GM18858 (cell line): ENCODE measurements around the gene MRPL23.

Source experiments
- ATAC-seq: cut with Tn5 transposase; IDR thresholded peaks from one replicate; pipeline ENCODE4 v1.9.1; 2021; ENCODE audit not compliant: unreplicated experiment

The MRPL23 gene

DNA sequence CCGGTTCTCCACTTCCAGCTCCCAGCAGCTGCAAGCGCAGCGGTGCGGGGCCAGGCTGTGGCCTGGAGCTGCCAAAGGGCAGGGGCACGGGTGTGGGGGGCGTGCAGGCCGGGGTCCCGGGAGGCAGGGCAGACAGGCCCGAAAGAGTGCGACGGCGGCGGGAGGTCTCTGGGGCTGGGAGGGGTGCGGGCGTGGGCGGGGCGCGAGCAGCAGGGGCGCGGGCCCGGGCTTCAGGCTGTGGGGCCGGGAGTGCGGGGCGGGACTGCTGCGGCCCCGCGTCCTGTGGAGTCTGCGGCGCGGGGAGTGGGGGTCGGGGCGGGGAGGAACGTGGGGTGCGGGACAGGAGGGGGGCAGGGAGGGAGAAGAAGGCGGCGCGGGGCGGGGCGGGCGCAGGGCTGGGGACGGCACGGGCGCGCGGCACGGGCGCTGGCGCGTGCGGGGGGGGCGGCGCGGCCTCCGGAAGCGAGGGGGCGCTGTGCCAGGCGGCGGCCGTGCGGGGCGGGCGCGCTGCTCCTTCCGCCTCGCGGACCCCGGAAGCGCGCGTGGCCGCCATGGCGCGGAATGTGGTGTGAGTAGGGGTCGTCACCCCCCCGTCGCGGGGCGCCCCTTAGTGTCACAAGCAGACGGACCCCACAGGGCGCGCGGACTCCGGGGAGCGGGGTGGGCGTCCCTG, at the start of gene MRPL23:
TSS of gene MRPL23 (plus strand) at position 521 of the 673 bp plus-strand sequence. CDS start at position 552, 31 bp downstream.
- ATAC-seq, result no peak

DNA sequence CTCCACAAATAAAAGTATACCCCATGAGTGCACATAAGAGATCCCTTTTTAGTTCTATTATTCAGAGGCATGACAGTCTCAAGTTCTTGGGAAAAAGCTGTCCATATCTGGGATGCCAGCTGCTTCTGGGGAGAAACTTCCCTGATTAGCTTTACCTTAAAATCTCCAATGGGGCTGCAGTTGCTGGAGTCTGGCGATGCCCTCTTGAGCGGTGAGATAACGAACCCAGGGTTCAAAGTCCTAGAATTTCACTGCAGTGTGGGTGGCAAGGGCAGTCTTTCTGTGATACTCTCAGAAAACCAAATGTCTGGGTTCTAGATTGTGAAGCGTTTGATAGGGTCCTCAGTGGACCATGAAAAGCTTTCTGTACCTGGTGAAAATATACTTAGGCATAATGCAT, 48.0 kb upstream of the MRPL23 start:
- ATAC-seq, result no peak

DNA sequence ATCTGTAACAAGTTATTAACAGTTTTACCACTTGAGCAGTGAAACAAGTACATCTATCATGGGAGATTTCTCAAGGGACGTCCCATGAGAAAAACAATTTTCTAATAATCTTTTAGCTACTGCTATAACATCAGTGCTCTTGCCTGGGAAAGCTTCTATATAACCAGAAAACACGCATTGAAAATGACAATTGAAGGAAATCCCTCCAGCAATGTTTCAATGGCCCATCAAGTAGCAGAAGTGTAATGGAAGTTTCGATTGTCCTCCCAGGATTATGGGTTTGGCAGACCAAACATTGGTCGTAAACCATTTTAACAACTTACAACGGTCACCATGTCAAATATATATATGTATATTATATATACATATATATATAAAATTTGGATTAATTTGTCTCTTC, 47.4 kb upstream of the MRPL23 start:
- no peak for ATAC-seq

DNA sequence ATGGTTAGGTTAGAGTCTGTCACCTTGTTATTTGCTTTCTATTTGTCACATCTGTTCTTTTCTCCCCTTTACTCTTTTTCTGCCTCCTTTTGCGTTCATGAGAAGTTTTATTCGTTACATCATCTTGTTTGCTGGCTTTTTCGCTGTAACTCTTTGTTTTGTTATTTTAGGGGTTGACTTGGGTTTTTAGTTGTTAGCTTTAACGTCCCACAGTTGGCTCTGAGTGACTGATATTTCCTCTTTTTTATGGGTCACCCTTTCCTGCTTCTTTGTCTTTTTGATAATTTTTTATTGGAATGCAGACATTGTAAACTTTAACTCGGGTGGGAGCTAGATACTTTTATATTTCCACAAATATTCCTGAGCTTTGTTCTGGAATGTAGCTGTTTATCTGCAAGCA, 41.0 kb upstream of the MRPL23 start:
- no peak for ATAC-seq

DNA sequence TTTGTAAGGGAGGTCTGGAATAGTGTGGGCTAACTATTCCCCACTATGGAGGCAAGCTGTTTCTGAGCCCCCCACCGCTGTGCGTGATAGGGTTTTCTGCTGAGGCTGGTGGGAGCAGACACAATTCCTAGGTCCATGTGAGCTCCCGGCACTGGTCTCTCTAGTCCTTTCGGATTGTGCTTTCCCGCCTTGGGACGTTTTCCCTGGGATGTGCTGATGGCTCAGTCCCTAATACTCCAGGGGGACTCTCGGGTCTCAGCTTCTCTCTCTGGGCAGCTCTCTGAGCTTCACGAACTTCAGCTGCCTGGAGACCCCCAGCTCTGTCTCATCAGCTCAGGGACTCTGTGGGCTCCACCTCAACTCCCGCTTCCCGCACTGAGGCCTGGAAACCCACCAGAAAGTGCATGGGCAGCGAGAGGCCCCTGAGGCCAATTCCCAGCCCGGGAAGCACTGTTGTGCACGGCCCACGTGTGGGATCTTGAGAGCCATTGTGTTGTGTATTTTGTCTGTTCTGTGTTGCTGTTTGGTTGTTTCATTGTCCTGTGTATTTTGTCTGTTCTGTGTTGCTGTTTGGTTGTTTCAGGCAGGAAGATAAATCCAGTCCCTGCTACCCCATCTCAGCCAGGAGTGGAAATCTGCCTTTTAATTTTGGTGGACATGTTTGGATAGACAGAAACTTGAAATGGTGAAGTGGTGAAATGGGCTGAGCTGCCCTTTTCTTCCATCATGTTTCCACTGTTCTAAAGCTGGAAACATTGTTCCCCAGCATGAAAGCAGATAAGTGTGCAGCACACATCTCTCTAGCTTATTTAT, 40.3 kb upstream of the MRPL23 start:
- ATAC-seq, result no peak

DNA sequence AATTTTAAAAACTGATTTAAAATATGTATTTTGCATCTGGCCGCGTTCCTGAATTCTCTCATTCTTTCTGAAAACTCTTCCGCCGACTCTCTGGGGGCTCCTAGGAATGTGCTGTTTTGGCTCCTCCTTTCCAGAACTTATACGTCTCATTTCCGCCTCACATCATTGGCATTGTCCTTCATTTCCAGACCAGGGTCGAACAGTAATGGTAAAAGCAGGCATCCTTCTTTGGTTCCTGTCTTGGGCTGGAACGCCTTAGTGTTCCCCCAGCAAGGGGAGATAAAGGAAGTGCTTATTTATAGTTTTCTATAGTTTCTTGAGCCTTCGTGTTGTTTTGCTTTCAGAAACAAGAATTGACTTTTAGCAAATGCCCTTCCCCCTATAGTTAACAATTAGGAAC, 38.5 kb upstream of the MRPL23 start:
- no peak for ATAC-seq

DNA sequence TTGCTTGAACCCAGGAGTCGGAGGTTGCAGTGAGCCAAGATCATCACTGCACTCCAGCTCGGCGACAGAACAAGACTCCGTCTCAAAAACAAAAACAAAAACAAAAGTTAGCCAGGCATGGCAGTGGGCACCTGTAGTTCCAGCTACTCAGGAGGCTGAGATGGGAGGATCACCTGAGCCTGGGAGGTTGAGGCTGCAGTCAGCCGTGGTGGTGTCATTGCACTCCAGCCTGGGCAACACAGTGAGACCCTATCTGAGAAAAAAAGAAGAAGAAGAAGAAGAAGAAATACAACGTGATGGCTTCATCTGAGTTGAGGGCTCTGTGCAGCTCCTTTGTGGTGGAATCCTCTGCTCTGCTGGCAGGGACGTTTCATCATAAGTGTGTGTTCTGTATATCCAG, 37.6 kb upstream of the MRPL23 start:
- no peak for ATAC-seq

DNA sequence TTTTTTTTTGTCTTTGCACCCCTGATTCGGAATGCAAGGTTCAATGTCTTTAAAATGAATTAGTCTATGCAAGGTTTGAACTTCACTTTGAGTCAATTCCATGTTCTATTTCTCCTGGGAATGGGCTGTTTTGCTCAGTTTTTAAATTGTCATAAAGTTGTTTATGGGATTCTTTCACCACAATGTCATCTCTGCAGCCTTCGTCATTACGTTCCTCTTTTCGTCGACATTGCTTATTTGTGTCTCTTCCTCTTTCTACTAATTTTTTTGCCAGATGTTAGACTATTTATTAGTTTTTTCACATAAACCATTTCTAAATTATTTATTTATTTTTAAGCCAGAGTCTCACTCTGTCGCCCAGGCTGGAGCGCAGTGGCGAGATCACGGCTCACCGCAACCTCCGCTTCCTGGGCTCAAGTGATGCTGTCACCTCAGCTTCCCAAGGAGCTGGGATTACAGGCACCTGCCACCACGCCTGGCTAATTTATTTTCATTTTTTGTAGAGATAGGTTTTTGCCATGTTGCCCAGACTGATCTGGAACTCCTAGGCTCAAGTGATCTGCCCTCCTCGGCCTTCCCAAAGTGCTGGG, 34.7 kb upstream of the MRPL23 start:
- no peak for ATAC-seq

DNA sequence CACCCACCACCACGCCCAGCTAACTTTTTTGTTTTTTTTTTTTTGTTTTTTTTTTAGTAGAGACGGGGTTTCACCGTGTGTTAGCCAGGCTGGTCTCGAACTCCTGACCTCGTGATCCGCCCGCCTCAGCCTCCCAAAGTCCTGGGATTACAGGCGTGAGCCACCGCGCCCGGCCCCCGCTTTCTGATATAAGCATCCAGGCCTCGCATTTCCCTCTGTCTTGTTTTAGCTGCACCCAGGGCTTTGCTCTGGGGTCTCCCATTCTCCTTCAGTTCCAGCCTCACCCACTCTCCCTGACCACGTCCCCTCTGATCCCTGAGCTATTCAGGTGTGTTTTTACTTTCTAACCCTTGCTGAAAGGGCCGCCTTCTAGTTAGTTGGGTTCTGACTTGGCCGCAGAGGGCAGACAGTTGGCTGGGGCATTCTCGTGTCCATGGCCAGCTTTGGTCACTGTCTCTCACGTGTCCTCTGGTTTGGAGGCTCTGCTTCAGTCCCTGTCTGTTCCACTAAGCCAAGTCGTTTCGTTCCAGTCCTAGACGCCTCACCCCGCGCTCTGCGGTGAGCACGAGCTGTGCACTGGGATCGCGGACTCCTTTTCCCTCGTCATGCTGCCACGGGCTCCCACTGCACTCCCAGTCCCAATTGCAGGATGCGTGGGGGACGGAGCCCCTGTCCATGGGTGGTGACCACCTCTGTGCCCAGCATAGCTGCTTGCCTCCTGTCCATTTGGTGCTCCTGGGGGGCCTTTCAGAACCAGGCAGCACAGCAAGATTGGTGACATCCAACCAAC, 33.7 kb upstream of the MRPL23 start:
- no peak for ATAC-seq

DNA sequence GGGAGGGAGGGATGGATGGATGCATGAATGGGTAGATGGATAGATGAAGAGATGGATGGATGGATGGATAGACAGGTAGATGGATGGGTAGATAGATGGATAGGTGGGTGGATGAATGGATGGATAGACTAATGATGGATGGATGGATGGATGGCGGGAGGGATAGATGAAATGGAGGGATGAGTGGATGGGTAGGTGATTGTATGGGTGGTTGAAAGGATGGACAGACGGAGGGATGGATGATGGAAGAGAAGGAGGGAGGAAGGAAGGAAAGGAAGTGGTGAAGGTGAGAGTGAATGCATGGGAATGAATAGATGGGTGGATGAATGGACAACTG, 31.4 kb upstream of the MRPL23 start:
- no peak for ATAC-seq

DNA sequence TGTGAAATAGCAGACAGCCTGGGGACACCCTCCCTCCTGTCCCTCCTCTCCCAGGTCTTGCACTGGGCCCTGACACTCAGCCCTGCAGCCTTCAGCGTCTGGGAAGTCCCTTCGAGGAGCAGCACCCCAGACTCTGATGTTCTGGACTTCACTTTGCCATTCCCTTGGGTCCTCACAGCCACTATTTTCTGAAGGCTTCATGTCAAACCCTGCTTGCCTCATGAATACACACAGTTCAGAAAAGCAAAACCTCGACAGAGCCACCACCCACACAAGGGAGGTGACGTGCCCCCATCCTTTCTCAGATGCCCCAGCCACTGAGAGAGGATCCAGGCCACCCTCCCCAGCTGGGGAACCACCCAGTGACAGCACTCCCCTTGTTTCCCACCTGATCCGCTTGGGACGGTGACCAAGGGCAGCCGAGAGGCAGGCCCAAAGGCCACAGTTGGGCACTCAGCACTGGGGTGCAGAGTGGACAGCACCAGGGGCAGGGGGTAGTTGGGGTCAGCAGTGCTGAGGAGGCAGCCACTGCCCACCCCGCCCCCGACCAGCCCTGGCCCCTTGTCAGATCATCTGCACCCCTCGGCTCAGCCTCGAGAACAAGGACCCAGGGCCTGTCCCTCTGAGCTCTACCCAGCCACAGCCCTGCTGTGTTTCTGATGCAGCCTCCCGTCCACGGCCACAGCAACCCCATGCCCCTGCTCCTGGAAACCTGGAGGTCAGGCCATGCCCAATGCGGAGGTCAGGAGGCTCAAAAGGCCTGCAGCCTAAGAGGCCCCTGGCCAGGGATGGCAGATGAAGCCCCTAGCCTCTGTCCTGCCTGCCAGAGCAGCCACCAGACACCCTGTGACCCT, 30.8 kb upstream of the MRPL23 start:
- ATAC-seq, result no peak

DNA sequence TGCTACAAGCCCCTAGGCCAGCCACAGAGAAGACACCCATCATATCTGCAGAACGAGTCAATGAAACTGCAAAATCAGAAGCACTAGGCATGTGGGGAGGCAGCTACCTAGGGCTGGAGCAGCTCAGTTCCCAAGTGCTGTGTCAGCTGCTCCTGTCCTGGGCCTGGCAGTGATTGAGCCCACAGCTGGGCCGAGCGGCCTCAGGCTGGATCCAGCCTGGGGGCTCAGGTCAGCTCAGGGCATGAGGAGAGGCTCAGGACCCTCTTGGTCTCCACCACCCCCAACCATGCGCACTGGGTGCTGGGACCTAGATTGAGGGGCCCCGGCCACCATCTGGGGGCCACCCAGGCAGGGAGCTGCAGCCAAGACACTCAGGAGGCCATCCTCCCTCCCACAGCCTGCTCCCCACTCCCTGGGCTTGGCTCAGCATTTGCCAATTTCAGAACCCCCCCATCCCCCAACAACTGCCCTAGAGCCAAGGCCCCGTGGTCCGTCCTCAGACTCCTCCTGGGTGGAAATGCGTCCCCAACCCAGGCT, 30.1 kb upstream of the MRPL23 start:
- ATAC-seq, result no peak

DNA sequence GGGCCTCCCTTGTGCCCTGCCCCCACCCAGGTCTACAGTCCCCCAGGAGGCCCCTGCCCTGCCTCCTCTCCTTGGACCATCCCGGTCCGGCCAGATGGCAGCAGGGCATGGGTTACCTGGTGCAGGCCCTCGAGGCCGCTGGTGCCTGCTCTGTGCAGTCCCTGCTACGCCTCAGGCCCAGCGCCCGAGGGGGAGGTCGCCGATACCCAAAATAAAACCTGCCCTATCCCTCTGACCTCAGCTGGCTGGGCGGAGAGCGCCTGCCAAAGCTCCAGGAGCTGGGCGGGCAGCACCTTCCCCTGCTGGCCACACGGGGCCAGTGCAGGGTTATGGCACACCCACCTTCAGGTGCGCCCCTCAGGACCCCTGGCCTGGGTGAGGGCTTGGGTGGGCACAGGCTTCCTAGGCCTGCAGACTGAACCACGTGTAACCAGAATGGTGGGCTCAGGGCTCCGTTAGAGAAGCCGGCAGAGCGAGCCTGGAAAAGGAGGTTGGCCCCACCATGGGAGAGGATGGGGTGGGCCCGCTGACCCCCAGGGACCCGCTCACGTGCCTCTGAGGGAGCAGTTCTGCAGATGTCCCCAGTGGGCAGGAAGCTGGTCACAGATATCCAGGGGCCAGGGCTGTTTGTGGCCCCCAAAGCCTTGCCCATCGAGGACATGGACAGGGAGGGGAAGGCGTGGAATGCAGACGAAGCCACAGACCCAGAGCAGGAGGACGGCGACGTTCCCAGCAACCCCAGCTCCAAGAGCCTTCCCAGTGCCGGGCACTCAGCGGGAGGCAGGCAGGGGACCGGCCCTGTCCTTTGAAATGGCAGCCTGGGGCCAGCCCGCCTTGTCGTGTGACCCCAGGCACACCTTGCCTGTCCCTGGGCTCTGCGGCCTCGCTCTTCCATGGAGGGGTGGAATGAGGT, 29.4 kb upstream of the MRPL23 start:
- no peak for ATAC-seq

DNA sequence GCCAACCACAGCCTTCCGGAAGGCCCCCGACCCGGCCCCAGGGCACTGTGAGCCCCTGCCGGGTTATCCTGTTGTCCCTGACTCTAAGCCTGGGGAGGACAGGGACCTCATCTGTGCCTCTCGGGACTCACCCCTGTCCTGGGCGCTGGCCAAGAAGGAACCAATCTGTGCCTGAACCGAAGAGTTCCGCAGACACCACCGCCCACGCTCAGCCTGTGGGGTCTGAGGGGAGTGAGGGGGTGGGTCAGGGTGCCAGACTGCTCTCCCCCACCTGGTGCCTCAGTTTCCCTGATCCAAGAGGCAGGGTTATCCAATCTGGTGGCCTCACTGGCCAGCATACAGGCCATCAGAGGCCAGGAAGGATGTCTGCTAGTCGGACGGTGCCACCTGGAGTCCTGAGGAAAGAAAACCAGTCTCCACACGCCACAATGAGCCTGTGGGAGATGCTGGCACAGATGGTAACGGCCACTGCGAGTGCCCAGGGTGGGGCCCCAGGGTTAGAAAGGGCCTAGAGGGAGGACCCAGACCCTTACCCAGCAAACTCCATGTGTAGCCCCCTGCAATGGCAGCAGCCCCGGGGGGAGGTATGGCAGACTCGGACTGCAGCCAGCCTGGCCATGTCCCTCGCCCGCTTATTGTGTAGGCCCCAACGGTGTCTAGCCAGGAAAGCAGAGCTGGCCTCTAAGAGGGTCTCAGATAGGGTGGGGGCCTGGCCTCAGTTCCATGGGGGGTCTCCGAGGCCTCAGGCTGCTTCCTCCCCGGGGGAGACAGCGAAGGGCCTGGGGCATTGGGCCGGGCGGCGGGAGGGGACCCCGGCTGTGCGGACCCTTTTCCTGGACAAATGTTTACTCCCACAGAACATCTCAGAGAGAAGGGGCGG, 28.5 kb upstream of the MRPL23 start:
- ATAC-seq, result no peak

DNA sequence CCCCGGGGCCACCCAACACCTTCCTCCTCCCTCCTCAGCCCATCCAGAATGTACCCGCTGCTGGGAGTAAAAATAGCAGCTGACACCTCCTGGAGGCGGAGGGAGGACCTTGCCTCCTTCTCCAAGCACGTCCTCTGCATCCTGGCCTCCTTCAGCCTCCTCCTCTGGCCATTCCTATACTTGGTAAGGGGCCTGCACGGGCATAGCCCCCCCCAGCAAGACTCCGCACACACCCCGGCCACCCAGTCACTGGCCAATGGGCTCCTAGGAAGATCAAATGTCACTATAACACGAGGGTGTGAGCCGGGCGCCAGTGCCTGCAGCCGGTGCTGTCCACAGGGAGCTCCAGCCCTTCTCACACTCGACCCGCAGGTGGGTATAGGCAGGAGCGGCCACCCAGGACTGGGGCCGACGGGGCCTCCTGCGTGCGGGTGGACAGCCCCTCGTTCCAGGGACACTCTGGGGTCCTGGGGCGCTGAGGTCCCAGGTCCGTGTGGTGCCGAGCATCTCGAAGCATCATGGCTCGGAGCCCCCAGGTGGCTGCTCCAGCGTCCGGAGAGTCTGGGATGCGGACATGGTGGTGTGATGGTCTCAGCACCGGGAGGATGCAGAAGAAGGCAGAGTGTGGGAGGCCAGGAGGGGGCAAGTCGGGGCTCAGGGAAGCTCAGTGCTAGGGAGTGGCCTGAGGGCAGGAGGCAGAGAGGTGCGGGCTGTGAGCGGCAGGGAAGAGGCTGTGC, 27.6 kb upstream of the MRPL23 start, which contains the start of gene TNNT3:
TSS of gene TNNT3 (plus strand) at position 313 of the 737 bp plus-strand sequence. CDS start 3,172 bp downstream, outside the sequence.
- no peak for ATAC-seq

DNA sequence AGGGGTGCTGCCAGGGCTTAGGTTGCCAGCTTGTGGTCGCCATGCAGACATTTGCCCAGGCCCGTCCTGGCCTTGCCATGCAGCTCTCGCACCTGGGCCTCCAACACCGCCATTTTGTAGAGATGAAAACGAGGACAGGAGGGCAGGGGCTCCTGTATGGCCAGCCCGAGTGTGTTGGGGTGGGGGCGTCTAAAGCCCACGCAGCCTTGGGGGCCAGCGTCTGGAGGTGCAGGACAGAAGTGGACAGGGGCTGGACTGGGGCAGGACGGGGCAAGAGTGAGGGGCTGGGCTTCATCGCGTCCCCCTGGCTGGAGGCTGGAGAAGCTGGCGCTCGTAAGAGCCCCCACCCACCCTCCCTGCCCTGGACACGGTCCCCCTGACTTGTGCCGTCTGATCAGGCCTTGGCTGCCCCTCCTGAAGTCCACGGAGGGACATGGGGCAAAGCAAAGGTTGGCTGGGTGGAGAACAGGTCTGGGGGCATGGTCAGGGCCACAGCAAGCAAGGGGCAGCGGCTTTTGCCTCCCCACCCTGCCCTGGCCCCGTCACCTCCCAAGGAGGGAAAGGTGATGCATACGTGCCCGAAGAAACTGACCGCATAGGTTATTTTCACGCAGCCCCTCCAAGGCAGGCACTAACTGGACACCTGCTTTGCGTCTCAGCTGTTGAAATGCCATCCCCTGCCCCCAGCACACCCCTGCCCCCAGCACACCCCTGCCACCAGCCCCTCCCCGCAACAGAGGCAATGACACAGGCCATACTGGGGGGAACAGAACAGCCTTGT, 26.8 kb upstream of the MRPL23 start:
- ATAC-seq, result no peak
